ENCODE results near the gene DENND4B. TPM values are rescaled to one million over a fixed set of nuclear protein-coding genes. Genes with fewer than 3 reads are reported as not detected.

Gene DENND4B
- total RNA-seq, 1 experiment from 2014 or later: 39.6 TPM

- Histone ChIP-seq H3K79me2 (ENCODE audit: low read length) (peaks cover 32% of the 10 kb centered on the region), H2AFZ (ENCODE audit: low read length) (no peak overlapping the region), H4K20me1 (ENCODE audit: insufficient read depth, low read depth, low read length) (no peaks in the 10 kb centered on the region), H3K27me3 (ENCODE audit: low read length) (no peaks in the 10 kb centered on the region), H3K4me3 (ENCODE audit: low read length) (peak overlapping the region; percentile 78), H3K36me3 (ENCODE audit: insufficient read depth, low read length) (peaks cover 14% of the 10 kb centered on the region), H3K9ac (ENCODE audit: low read length) (peak overlapping the region; percentile 94), H3K4me1 (ENCODE audit: low read length) (peaks cover 37% of the 10 kb centered on the region), H3K9me2 (replicated peaks; ENCODE audit: insufficient read depth, low read length) (no peaks in the 10 kb centered on the region), H3K9me3 (ENCODE audit: low read length) (no peaks in the 10 kb centered on the region), H3K4me2 (ENCODE audit: low read depth, low read length, poor library complexity, severe bottlenecking) (peak overlapping the region; percentile 98), H3K27ac (ENCODE audit: low read length) (peak overlapping the region; percentile 96)
- DNase-seq: peak; percentile 98
Measured at GRCh38 chr1:153945795-153946621, 510 bp downstream of the DENND4B start.

GRCh38 chr1:153945131-153945794 is 1.3 kb downstream of the DENND4B start:
- Histone ChIP-seq H2AFZ (ENCODE audit: low read length) (no peak overlapping the region), H3K9me2 (replicated peaks; ENCODE audit: insufficient read depth, low read length) (no peaks in the 10 kb centered on the region), H3K36me3 (ENCODE audit: insufficient read depth, low read length) (peaks cover 17% of the 10 kb centered on the region), H3K9me3 (ENCODE audit: low read length) (no peaks in the 10 kb centered on the region), H4K20me1 (ENCODE audit: insufficient read depth, low read depth, low read length) (no peaks in the 10 kb centered on the region), H3K27ac (ENCODE audit: low read length) (peak overlapping the region; percentile 96), H3K4me3 (ENCODE audit: low read length) (peak overlapping the region; percentile 78), H3K79me2 (ENCODE audit: low read length) (peaks cover 32% of the 10 kb centered on the region), H3K4me1 (ENCODE audit: low read length) (peaks cover 37% of the 10 kb centered on the region), H3K27me3 (ENCODE audit: low read length) (no peaks in the 10 kb centered on the region), H3K9ac (ENCODE audit: low read length) (peak overlapping the region; percentile 94), H3K4me2 (ENCODE audit: low read depth, low read length, poor library complexity, severe bottlenecking) (peak overlapping the region; percentile 98)
- DNase-seq: peak; percentile 93

GRCh38 chr1:153944827-153945117 is 1.7 kb downstream of the DENND4B start:
- no peaks in the 10 kb centered on the region for H3K9me3 ChIP-seq (ENCODE audit: low read length)
- peaks cover 32% of the 10 kb centered on the region for H3K79me2 ChIP-seq (ENCODE audit: low read length)
- peak overlapping the region; percentile 78 for H3K4me3 ChIP-seq (ENCODE audit: low read length)
- peaks cover 37% of the 10 kb centered on the region for H3K4me1 ChIP-seq (ENCODE audit: low read length)
- no peaks in the 10 kb centered on the region for H3K9me2 ChIP-seq (replicated peaks; ENCODE audit: insufficient read depth, low read length)
- no peaks in the 10 kb centered on the region for H4K20me1 ChIP-seq (ENCODE audit: insufficient read depth, low read depth, low read length)
- peak; percentile 56 for DNase-seq
- H3K9ac ChIP-seq (ENCODE audit: low read length): peak overlapping the region; percentile 94
- H3K27me3 ChIP-seq (ENCODE audit: low read length): no peaks in the 10 kb centered on the region
- peaks cover 17% of the 10 kb centered on the region for H3K36me3 ChIP-seq (ENCODE audit: insufficient read depth, low read length)
- no peak overlapping the region for H2AFZ ChIP-seq (ENCODE audit: low read length)
- H3K4me2 ChIP-seq (ENCODE audit: low read depth, low read length, poor library complexity, severe bottlenecking): peak overlapping the region; percentile 98
- peak overlapping the region; percentile 96 for H3K27ac ChIP-seq (ENCODE audit: low read length)

- Histone ChIP-seq H3K79me2 (ENCODE audit: low read length) (peaks cover 32% of the 10 kb centered on the region), H3K9me3 (ENCODE audit: low read length) (no peaks in the 10 kb centered on the region), H3K4me3 (ENCODE audit: low read length) (peak overlapping the region; percentile 78), H3K9ac (ENCODE audit: low read length) (peak overlapping the region; percentile 94), H3K36me3 (ENCODE audit: insufficient read depth, low read length) (peaks cover 17% of the 10 kb centered on the region), H3K27me3 (ENCODE audit: low read length) (no peaks in the 10 kb centered on the region), H3K27ac (ENCODE audit: low read length) (peak overlapping the region; percentile 96), H3K4me1 (ENCODE audit: low read length) (peaks cover 37% of the 10 kb centered on the region), H2AFZ (ENCODE audit: low read length) (no peak overlapping the region), H3K4me2 (ENCODE audit: low read depth, low read length, poor library complexity, severe bottlenecking) (peak overlapping the region; percentile 98), H3K9me2 (replicated peaks; ENCODE audit: insufficient read depth, low read length) (no peaks in the 10 kb centered on the region), H4K20me1 (ENCODE audit: insufficient read depth, low read depth, low read length) (no peaks in the 10 kb centered on the region)
- DNase-seq: no peak
Measured at GRCh38 chr1:153944005-153944826, 2.3 kb downstream of the DENND4B start.

GRCh38 chr1:153942766-153943549 is 3.6 kb downstream of the DENND4B start:
- peaks cover 32% of the 10 kb centered on the region for H3K79me2 ChIP-seq (ENCODE audit: low read length)
- H3K4me3 ChIP-seq (ENCODE audit: low read length): no peak overlapping the region
- no peak overlapping the region for H3K4me2 ChIP-seq (ENCODE audit: low read depth, low read length, poor library complexity, severe bottlenecking)
- peaks cover 30% of the 10 kb centered on the region for H3K4me1 ChIP-seq (ENCODE audit: low read length)
- H4K20me1 ChIP-seq (ENCODE audit: insufficient read depth, low read depth, low read length): no peaks in the 10 kb centered on the region
- H3K27me3 ChIP-seq (ENCODE audit: low read length): no peaks in the 10 kb centered on the region
- H2AFZ ChIP-seq (ENCODE audit: low read length): no peak overlapping the region
- H3K9me2 ChIP-seq (replicated peaks; ENCODE audit: insufficient read depth, low read length): no peaks in the 10 kb centered on the region
- no peak overlapping the region for H3K27ac ChIP-seq (ENCODE audit: low read length)
- H3K9ac ChIP-seq (ENCODE audit: low read length): no peak overlapping the region
- H3K36me3 ChIP-seq (ENCODE audit: insufficient read depth, low read length): peaks cover 21% of the 10 kb centered on the region
- H3K9me3 ChIP-seq (ENCODE audit: low read length): no peaks in the 10 kb centered on the region
- DNase-seq: no peak

- Histone ChIP-seq H3K27ac (ENCODE audit: low read length) (no peak overlapping the region), H3K27me3 (ENCODE audit: low read length) (no peaks in the 10 kb centered on the region), H3K9me3 (ENCODE audit: low read length) (no peaks in the 10 kb centered on the region), H2AFZ (ENCODE audit: low read length) (no peak overlapping the region), H4K20me1 (ENCODE audit: insufficient read depth, low read depth, low read length) (no peaks in the 10 kb centered on the region), H3K79me2 (ENCODE audit: low read length) (peaks cover 32% of the 10 kb centered on the region), H3K9me2 (replicated peaks; ENCODE audit: insufficient read depth, low read length) (no peaks in the 10 kb centered on the region), H3K9ac (ENCODE audit: low read length) (no peak overlapping the region), H3K4me2 (ENCODE audit: low read depth, low read length, poor library complexity, severe bottlenecking) (no peak overlapping the region), H3K4me3 (ENCODE audit: low read length) (no peak overlapping the region), H3K36me3 (ENCODE audit: insufficient read depth, low read length) (peaks cover 29% of the 10 kb centered on the region), H3K4me1 (ENCODE audit: low read length) (peaks cover 23% of the 10 kb centered on the region)
- DNase-seq: no peak
Measured at GRCh38 chr1:153941826-153942725, 4.4 kb downstream of the DENND4B start.

- H3K4me3 ChIP-seq (ENCODE audit: low read length): no peak overlapping the region
- H3K9me3 ChIP-seq (ENCODE audit: low read length): no peaks in the 10 kb centered on the region
- no peak overlapping the region for H3K27ac ChIP-seq (ENCODE audit: low read length)
- no peak for DNase-seq
- H3K27me3 ChIP-seq (ENCODE audit: low read length): no peaks in the 10 kb centered on the region
- H3K36me3 ChIP-seq (ENCODE audit: insufficient read depth, low read length): peaks cover 38% of the 10 kb centered on the region
- peaks cover 18% of the 10 kb centered on the region for H3K4me1 ChIP-seq (ENCODE audit: low read length)
- no peak overlapping the region for H3K4me2 ChIP-seq (ENCODE audit: low read depth, low read length, poor library complexity, severe bottlenecking)
- peaks cover 32% of the 10 kb centered on the region for H3K79me2 ChIP-seq (ENCODE audit: low read length)
- no peak overlapping the region for H2AFZ ChIP-seq (ENCODE audit: low read length)
- H4K20me1 ChIP-seq (ENCODE audit: insufficient read depth, low read depth, low read length): no peaks in the 10 kb centered on the region
- no peak overlapping the region for H3K9ac ChIP-seq (ENCODE audit: low read length)
- H3K9me2 ChIP-seq (replicated peaks; ENCODE audit: insufficient read depth, low read length): no peaks in the 10 kb centered on the region
Measured at GRCh38 chr1:153940756-153941155, 5.8 kb downstream of the DENND4B start.

Measured in Karpas-422 (cell line).